K562 (cell line): ENCODE results near the gene TYW3. TPM values are rescaled to one million over a fixed set of nuclear protein-coding genes. Genes with fewer than 3 reads are reported as not detected.

ENCODE experiments used
- CTBP1 ChIP-seq: fragments of 450-650 bp; IDR thresholded peaks from 2 replicates; pipeline ENCODE4 v1.6.1; 2016; ENCODE audit warnings: borderline replicate concordance
- GTF2B ChIP-seq: IDR thresholded peaks from 2 replicates; pipeline ENCODE4 v1.6.1; 2011; ENCODE audit not compliant: insufficient read length; ENCODE audit errors: extremely low read depth
- HCFC1 ChIP-seq: IDR thresholded peaks from 2 replicates; pipeline ENCODE4 v1.6.1; 2012; ENCODE audit warnings: low read depth, low read length, improper control_type of control experiment
- HES1 ChIP-seq: fragments of 450-650 bp; IDR thresholded peaks from 2 replicates; pipeline ENCODE4 v1.6.1; 2016; ENCODE audit warnings: low read depth, mild to moderate bottlenecking, moderate library complexity
- HINFP ChIP-seq: fragments of 450-650 bp; conservative IDR thresholded peaks from 2 replicates; pipeline ENCODE4 v1.6.1; 2016; ENCODE audit warnings: missing genetic modification characterization, low read depth, mild to moderate bottlenecking, control low read depth, missing compliant biosample characterization
- KAT7 ChIP-seq: sonication (generic); formaldehyde crosslinking; IDR thresholded peaks from 2 replicates; pipeline ENCODE4 v1.8.0; 2022; ENCODE audit warnings: missing genetic modification reagents, mild to moderate bottlenecking, borderline replicate concordance
- LCOR ChIP-seq: sonication (generic); formaldehyde crosslinking; IDR thresholded peaks from 2 replicates; pipeline ENCODE4 v1.8.0; 2022; ENCODE audit warnings: mild to moderate bottlenecking, missing genetic modification reagents
- MTA2 ChIP-seq: fragments of 450-650 bp; IDR thresholded peaks from 2 replicates; pipeline ENCODE4 v1.6.1; 2016; ENCODE audit warnings: low read depth
- NFE2 ChIP-seq: IDR thresholded peaks from 2 replicates; pipeline ENCODE4 v1.6.1; 2014; ENCODE audit warnings: antibody characterized with exemption, low read depth
- NR2C1 ChIP-seq, 2 experiments: fragments of 450-650 bp; IDR thresholded peaks; 2 replicates each; pipeline ENCODE4 v1.6.1; 2017; ENCODE audit warnings: mild to moderate bottlenecking in 2 of 2, antibody characterized with exemption in 1 of 2, inconsistent platforms in 1 of 2, missing compliant biosample characterization in 1 of 2, missing genetic modification characterization in 1 of 2
- PCBP1 ChIP-seq: fragments of 200-400 bp; formaldehyde crosslinking; IDR thresholded peaks from 2 replicates; pipeline ENCODE4 v1.6.1; 2018; ENCODE audit warnings: mild to moderate bottlenecking, low read depth, low read length; ENCODE audit not compliant: poor library complexity, severe bottlenecking
- RUNX1 ChIP-seq: sonication (generic); IDR thresholded peaks from 2 replicates; pipeline ENCODE4 v1.6.1; 2016; ENCODE audit warnings: antibody characterized with exemption, low read depth
- SIN3A ChIP-seq, 2 experiments: fragments of 150-350 bp in 1 of 2; IDR thresholded peaks; 2 replicates each; pipeline ENCODE4 v1.6.1; 2011 to 2016; ENCODE audit warnings: borderline replicate concordance in 2 of 2, low read depth in 2 of 2, low read length in 2 of 2, mild to moderate bottlenecking in 2 of 2, moderate library complexity in 2 of 2; ENCODE audit not compliant: control insufficient read depth in 1 of 2
- THAP12 ChIP-seq: fragments of 250-450 bp; sonication (Bioruptor Pico); IDR thresholded peaks from 2 replicates; pipeline ENCODE4 v1.9.0; 2021; ENCODE audit warnings: mild to moderate bottlenecking, inconsistent platforms
- ZBED1 ChIP-seq: IDR thresholded peaks from 2 replicates; pipeline ENCODE4 v1.6.1; 2014
- ZNF175 ChIP-seq: fragments of 200-800 bp; sonication (Bioruptor generic); IDR thresholded peaks from 2 replicates; pipeline ENCODE4 v1.6.1; 2016; ENCODE audit warnings: low read depth, mild to moderate bottlenecking, missing genetic modification characterization, missing compliant biosample characterization
- ZNF445 ChIP-seq: fragments of 250-450 bp; sonication (Bioruptor Pico); IDR thresholded peaks from 2 replicates; pipeline ENCODE4 v1.4.0; 2020; ENCODE audit warnings: low read depth, mild to moderate bottlenecking, moderate library complexity
- ZNF518B ChIP-seq: fragments of 250-450 bp; sonication (Bioruptor Pico); IDR thresholded peaks from 2 replicates; pipeline ENCODE4 v1.5.0; 2021; ENCODE audit warnings: mild to moderate bottlenecking, moderate library complexity
- polyA plus RNA-seq, 8 experiments: library from polyadenylated mRNA; depleted of rRNA in 4 of 8; stranded (reverse) in 5 of 8; unstranded in 3 of 8; fragments of >200 nt; fragmentation: Nextera tagmentation in 2 of 8; fragmentation: Illumina TruSeq in 1 of 8; extraction: Ambion mirVana in 2 of 8; extraction: Trizol in 1 of 8; gene quantifications; 2 replicates each; pipeline versions ENCODE4 v1.2.1 to v1.2.3, GENCODE V29; 2011 to 2014; ENCODE audit warnings: inconsistent platforms in 1 of 8, missing spikeins in 1 of 8
- total RNA-seq, 7 experiments: library from RNA; depleted of rRNA in 6 of 7; stranded (reverse); fragments of >200 nt in 6 of 7; fragmentation: Illumina TruSeq in 2 of 7; extraction: Trizol in 2 of 7; gene quantifications; 2 replicates each; pipeline versions ENCODE4 v1.2.1 to v1.2.3, GENCODE V29; 2011 to 2021; ENCODE audit warnings: low replicate concordance in 1 of 7

Gene TYW3
- total and polyA plus RNA-seq, 9 of the 15 experiments (the other 6 are each of a cell fraction or from before 2014, with no cell fraction given), result 22.0 to 54.0 (median 41.1) TPM

GRCh38 chr1:74732960-74733603 lies at the start of gene TYW3, which contains the start of gene CRYZ (continued):
- peak; percentile 85; the same call in 1 of the 2 replicates for TF ChIP-seq KAT7 (CRISPR knock-in tag)
- peak; percentile 23 for TF ChIP-seq GTF2B
- TF ChIP-seq ZNF175 (CRISPR knock-in tag), result no peak
- TF ChIP-seq LCOR, result peak; percentile 99
- TF ChIP-seq ZNF445 (CRISPR knock-in tag), result no peak
- TF ChIP-seq CTBP1, result peak; percentile 83
- no peak for TF ChIP-seq PCBP1
- peak; percentile 84 for TF ChIP-seq HCFC1
- no peak for TF ChIP-seq NFE2
- TF ChIP-seq HINFP (tag), result no peak
- no peak for TF ChIP-seq ZNF518B
- TF ChIP-seq RUNX1, result no peak
- no peak for TF ChIP-seq ZBED1
- TF ChIP-seq NR2C1 (IDR thresholded peaks at IDR 0.05), result no peak
- peak; percentile 39; the same call in 1 of the 2 replicates for TF ChIP-seq NR2C1 (tag; IDR thresholded peaks at IDR 0.05)
- no peak for TF ChIP-seq MTA2
- TF ChIP-seq THAP12 (CRISPR knock-in tag), result no peak
- TF ChIP-seq SIN3A (IDR thresholded peaks at IDR 0.05; ENCODE audit: borderline replicate concordance in 2 of 2, control insufficient read depth in 1 of 2, low read depth in 2 of 2, low read length in 2 of 2), result peak in 1 of 2 experiments; percentile 72; a peak in 1 of 4 replicates
- TF ChIP-seq HES1, result no peak; the same call in 1 of the 2 replicates
